GM23338 (cell line): Measurements from ENCODE around the gene MED12L.

Experiments
- CREB1 ChIP-seq: fragments of 250-450 bp; sonication (Bioruptor Pico); IDR thresholded peaks from 2 replicates; pipeline ENCODE4 v1.5.0; 2020; ENCODE audit warnings: low read depth, mild to moderate bottlenecking, moderate library complexity
- CTCF ChIP-seq, 2 experiments: fragments of 200-600 bp in 1 of 2; sonication (generic) in 1 of 2; conservative IDR thresholded peaks; 2 replicates each; pipeline versions ENCODE4 v1.5.1 to v1.6.1; 2016 to 2017; ENCODE audit warnings: antibody characterized with exemption in 2 of 2, low read depth in 2 of 2, mild to moderate bottlenecking in 2 of 2, moderate library complexity in 1 of 2
- EZH2 ChIP-seq: fragments of 200-600 bp; sonication (generic); IDR thresholded peaks from one replicate; pipeline ENCODE4 v1.8.0; 2017; ENCODE audit warnings: antibody characterized with exemption, mild to moderate bottlenecking, low read depth; ENCODE audit not compliant: unreplicated experiment
- EZH2phosphoT487 ChIP-seq: fragments of 200-600 bp; sonication (generic); IDR thresholded peaks from one replicate; pipeline ENCODE4 v1.8.1; 2018; ENCODE audit warnings: antibody characterized with exemption; ENCODE audit not compliant: unreplicated experiment
- JUNB ChIP-seq: IDR thresholded peaks from one replicate; pipeline ENCODE4 v1.6.1; 2016; ENCODE audit warnings: antibody characterized with exemption; ENCODE audit not compliant: unreplicated experiment
- NANOG ChIP-seq: IDR thresholded peaks from 2 replicates; pipeline ENCODE4 v1.6.1; 2016; ENCODE audit warnings: antibody characterized with exemption, borderline replicate concordance
- POLR2AphosphoS5 ChIP-seq: IDR thresholded peaks from 2 replicates; pipeline ENCODE4 v1.6.1; 2016; ENCODE audit warnings: antibody characterized with exemption, low read depth
- REST ChIP-seq: IDR thresholded peaks from one replicate; pipeline ENCODE4 v1.6.1; 2018; ENCODE audit warnings: antibody characterized with exemption; ENCODE audit not compliant: unreplicated experiment

- TF ChIP-seq CTCF (conservative IDR thresholded peaks at IDR 0.05; ENCODE audit: low read depth in 2 of 2) (no peak), POLR2AphosphoS5 (no peak), EZH2 (no peak), REST (no peak), JUNB (no peak), EZH2phosphoT487 (no peak), CREB1 (CRISPR knock-in tag) (no peak), NANOG (no peak)
These were observed 277.3 kb downstream of the MED12L start for GRCh38 chr3:151362751-151363174.
